HFF-Myc (cell line): ENCODE data around the gene SLC44A3.

Experiments
- DNase-seq: peaks from one replicate; pipeline ENCODE4 v3.0.0-alpha.2; 2011; ENCODE audit warnings: low read depth; ENCODE audit errors: extremely low read depth
- H3K4me3 ChIP-seq: replicated peaks from 2 replicates; pipeline ENCODE4 v1.5.1; 2011; ENCODE audit warnings: low read depth, mild to moderate bottlenecking, control low read depth, low read length
- CTCF ChIP-seq: IDR thresholded peaks from 2 replicates; pipeline ENCODE4 v1.5.1; 2012; ENCODE audit warnings: mild to moderate bottlenecking, low read depth, low read length, control low read depth; ENCODE audit errors: missing control alignments

The SLC44A3 gene

GRCh38 chr1:94819238-94819944 lies 766 bp upstream of the SLC44A3 start:
- peak overlapping the region; percentile 51 for H3K4me3 ChIP-seq
- TF ChIP-seq CTCF, result no peak
- DNase-seq, result no peak

GRCh38 chr1:94820936-94821335 lies 779 bp downstream of the SLC44A3 start:
- DNase-seq, result no peak
- no peak for TF ChIP-seq CTCF
- peak overlapping the region; percentile 51; the same call in 1 of the 2 replicates for H3K4me3 ChIP-seq

GRCh38 chr1:94821636-94822305 lies 1.6 kb downstream of the SLC44A3 start:
- TF ChIP-seq CTCF, result no peak
- no peak overlapping the region for H3K4me3 ChIP-seq
- no peak for DNase-seq

- H3K4me3 ChIP-seq, result no peak overlapping the region
- TF ChIP-seq CTCF, result no peak
- no peak for DNase-seq
These were observed 3.0 kb downstream of the SLC44A3 start for GRCh38 chr1:94823116-94823515.

- no peak for TF ChIP-seq CTCF
- DNase-seq, result no peak
- H3K4me3 ChIP-seq, result no peak overlapping the region
These were observed 5.8 kb downstream of the SLC44A3 start for GRCh38 chr1:94825936-94826335.

- no peak for TF ChIP-seq CTCF
- DNase-seq, result no peak
- H3K4me3 ChIP-seq, result no peak overlapping the region
These were observed 7.3 kb downstream of the SLC44A3 start for GRCh38 chr1:94827434-94827833.
